K562 (cell line): Measurements from ENCODE around the gene FMNL2. TPM values are rescaled to one million over a fixed set of nuclear protein-coding genes. Genes with fewer than 3 reads are reported as not detected.

Source experiments
- ATAC-seq: fragments of 200-7000 bp; cut with Tn5 transposase; 3 replicates; pipeline ENCODE4 v1.9.1; 2020; ENCODE audit warnings: moderate library complexity
- BruUV-seq: library from RNA; stranded (reverse); fragments of 400-500 nt; replicated peaks from 2 replicates; lab custom pipeline; 2021; lab: Mats Ljungman, UMichigan
- CTCF ChIA-PET: fragments of 300-600 bp; formaldehyde crosslinking; extraction: SDS; loops from one replicate; lab custom pipeline; 2021; ENCODE audit warnings: low intra/inter-chr PET ratio; lab: Yijun Ruan, JAX
- POLR2A ChIA-PET: fragments of 300-600, 350-650 bp; sonication (Branson Sonifier 250); formaldehyde crosslinking; extraction: SDS; loops from one replicate; lab custom pipeline; 2021; ENCODE audit warnings: antibody characterized with exemption, inconsistent platforms; lab: Yijun Ruan, JAX
- DNase-seq, 4 experiments: peaks; one replicate each; pipeline versions ENCODE4 v3.0.0 to v3.0.0-alpha.2; 2011 to 2018; ENCODE audit warnings: low spot score in 3 of 4, mixed read lengths in 3 of 4; ENCODE audit errors: extremely low read depth in 1 of 4
- FAIRE-seq: peaks from 2 replicates; lab custom pipeline; 2011; peaks lifted over from hg19 to GRCh38; lab: Jason Lieb, UNC
- H2AFZ ChIP-seq: 2 replicates; pipeline ENCODE4 v1.6.0; 2011; ENCODE audit warnings: low read depth, low read length, control low read depth, inconsistent platforms
- H3K27ac ChIP-seq: fragments of 200-600 bp; 3 replicates; pipeline ENCODE4 v1.8.0; 2011; ENCODE audit warnings: low read depth, mild to moderate bottlenecking, control low read depth, inconsistent platforms, low read length, moderate library complexity, mixed read lengths; ENCODE audit errors: extremely low read depth
- H3K27me3 ChIP-seq, 2 experiments: fragments of 300-600 bp in 1 of 2; 2 replicates in 1 of 2; 3 replicates in 1 of 2; pipeline versions ENCODE4 v1.6.0 to v1.8.0; 2011; ENCODE audit warnings: inconsistent platforms in 2 of 2, low read length in 2 of 2, mild to moderate bottlenecking in 1 of 2, mixed read lengths in 1 of 2, moderate library complexity in 1 of 2; ENCODE audit not compliant: control insufficient read depth in 2 of 2, insufficient read depth in 2 of 2
- H3K36me3 ChIP-seq: fragments of 300-600 bp; 3 replicates; pipeline ENCODE4 v1.8.0; 2011; ENCODE audit warnings: mild to moderate bottlenecking, low read length, inconsistent platforms; ENCODE audit not compliant: control insufficient read depth, insufficient read depth
- H3K4me1 ChIP-seq, 2 experiments: fragments of 200-600 bp in 1 of 2; replicated peaks in 1 of 2; 2 replicates in 1 of 2; 3 replicates in 1 of 2; pipeline versions ENCODE4 v1.5.1 to v1.8.0; 2011; ENCODE audit warnings: inconsistent platforms in 2 of 2, low read length in 2 of 2, mild to moderate bottlenecking in 1 of 2, mixed read lengths in 1 of 2, moderate library complexity in 1 of 2; ENCODE audit not compliant: control insufficient read depth in 2 of 2, insufficient read depth in 2 of 2
- H3K4me2 ChIP-seq: 2 replicates; pipeline ENCODE4 v1.6.1; 2011; ENCODE audit warnings: low read length, control low read depth, inconsistent platforms, mixed read lengths; ENCODE audit not compliant: insufficient read depth
- H3K4me3 ChIP-seq: fragments of 200-600 bp; sonication (generic), shearing (Covaris generic); 2 replicates; pipeline ENCODE4 v1.5.1; 2016; ENCODE audit warnings: control low read depth, inconsistent platforms
- H3K79me2 ChIP-seq: fragments of 200-600 bp; 3 replicates; pipeline ENCODE4 v1.8.0; 2011; ENCODE audit warnings: low read length, inconsistent platforms; ENCODE audit not compliant: control insufficient read depth, insufficient read depth
- H3K9ac ChIP-seq, 2 experiments: 2 replicates each; pipeline versions ENCODE4 v1.6.0 to v1.6.1; 2011; ENCODE audit warnings: low read depth in 2 of 2, low read length in 2 of 2, control low read depth in 1 of 2, inconsistent platforms in 1 of 2, mild to moderate bottlenecking in 1 of 2, mixed read lengths in 1 of 2; ENCODE audit not compliant: insufficient read depth in 1 of 2
- H3K9me1 ChIP-seq: one replicate; pipeline ENCODE4 v1.6.0; 2011; ENCODE audit warnings: inconsistent platforms, mild to moderate bottlenecking, low read length, moderate library complexity; ENCODE audit not compliant: control insufficient read depth, insufficient read depth
- H3K9me3 ChIP-seq: replicated peaks from 2 replicates; pipeline ENCODE4 v1.5.1; 2011; ENCODE audit warnings: low read depth, low read length, inconsistent platforms; ENCODE audit not compliant: control insufficient read depth, insufficient read depth
- H4K20me1 ChIP-seq: replicated peaks from 2 replicates; pipeline ENCODE4 v1.6.1; 2011; ENCODE audit warnings: low read length, inconsistent platforms, mixed read lengths; ENCODE audit not compliant: control insufficient read depth, insufficient read depth
- AFF4 ChIP-seq: sonication (generic); formaldehyde crosslinking; IDR thresholded peaks from 2 replicates; pipeline ENCODE4 v1.8.0; 2023; ENCODE audit warnings: mild to moderate bottlenecking, missing genetic modification reagents
- BCOR ChIP-seq: fragments of 450-650 bp; IDR thresholded peaks from 2 replicates; pipeline ENCODE4 v1.6.1; 2016
- COPS2 ChIP-seq: fragments of 450-650 bp; conservative IDR thresholded peaks from 2 replicates; pipeline ENCODE4 v1.6.1; 2016; ENCODE audit warnings: mild to moderate bottlenecking, moderate library complexity
- HNRNPH1 ChIP-seq: fragments of 200-400 bp; formaldehyde crosslinking; optimal IDR thresholded peaks from 2 replicates; pipeline ENCODE3; 2017; ENCODE audit warnings: low read depth, mild to moderate bottlenecking, low read length, moderate library complexity
- IFI16 ChIP-seq: fragments of 250-450 bp; sonication (Bioruptor Pico); IDR thresholded peaks from 2 replicates; pipeline ENCODE4 v2.1.2; 2022; ENCODE audit warnings: mild to moderate bottlenecking, inconsistent platforms
- MLX ChIP-seq, 2 experiments: fragments of 450-650 bp in 1 of 2; sonication (generic) in 1 of 2; formaldehyde crosslinking; conservative IDR thresholded peaks; 2 replicates each; pipeline versions ENCODE4 v1.4.0 to v1.8.1; 2020 to 2022; ENCODE audit warnings: mild to moderate bottlenecking in 1 of 2, missing genetic modification reagents in 1 of 2
- NFE2 ChIP-seq: IDR thresholded peaks from 2 replicates; pipeline ENCODE4 v1.6.1; 2014; ENCODE audit warnings: antibody characterized with exemption, low read depth
- POLR2H ChIP-seq: IDR thresholded peaks from 2 replicates; pipeline ENCODE4 v1.6.1; 2016; ENCODE audit warnings: missing genetic modification characterization, low read depth, mild to moderate bottlenecking, control low read depth, missing compliant biosample characterization, moderate library complexity
- ZNF134 ChIP-seq: fragments of 250-450 bp; sonication (Bioruptor Pico); conservative IDR thresholded peaks from 2 replicates; pipeline ENCODE4 v1.4.0; 2020
- ZNF79 ChIP-seq: fragments of 250-450 bp; sonication (Bioruptor Pico); IDR thresholded peaks from 2 replicates; pipeline ENCODE4 v1.4.0; 2020; ENCODE audit warnings: low read depth, mild to moderate bottlenecking, moderate library complexity
- WGBS: fragments of 100-300 bp; shearing (Covaris generic); methylation state at CpG from one replicate; pipeline ENCODE4 v1.1.6; 2016; ENCODE audit warnings: low coverage, mixed read lengths; ENCODE audit not compliant: insufficient coverage; ENCODE audit errors: missing lambda C conversion rate; 5-methylcytosine and 5-hydroxymethylcytosine counted together
- in situ Hi-C: fragments of 300-500 bp; cut with MboI; formaldehyde crosslinking; loops from 4 replicates; pipeline ENCODE4 v1.15.0; 2018; ENCODE audit warnings: inconsistent platforms, mixed read lengths
- intact Hi-C: fragments of 100-400 bp; cut with micrococcal nuclease; formaldehyde crosslinking; loops from 2 replicates; pipeline ENCODE4 v1.14.2; 2022
- polyA plus RNA-seq, 8 experiments: library from polyadenylated mRNA; depleted of rRNA in 4 of 8; stranded (reverse) in 5 of 8; unstranded in 3 of 8; fragments of >200 nt; fragmentation: Nextera tagmentation in 2 of 8; fragmentation: Illumina TruSeq in 1 of 8; extraction: Ambion mirVana in 2 of 8; extraction: Trizol in 1 of 8; gene quantifications; 2 replicates each; pipeline versions ENCODE4 v1.2.1 to v1.2.3, GENCODE V29; 2011 to 2014; ENCODE audit warnings: inconsistent platforms in 1 of 8, missing spikeins in 1 of 8
- total RNA-seq, 7 experiments: library from RNA; depleted of rRNA in 6 of 7; stranded (reverse); fragments of >200 nt in 6 of 7; fragmentation: Illumina TruSeq in 2 of 7; extraction: Trizol in 2 of 7; gene quantifications; 2 replicates each; pipeline versions ENCODE4 v1.2.1 to v1.2.3, GENCODE V29; 2011 to 2021; ENCODE audit warnings: low replicate concordance in 1 of 7
- TF ChIP-seq, protein P1 (sequence below), 3 experiments: fragments of 200-800 bp in 1 of 3; sonication (Bioruptor generic) in 1 of 3; sonication (generic) in 1 of 3; formaldehyde crosslinking in 1 of 3; IDR thresholded peaks; 2 replicates each; pipeline versions ENCODE4 v1.6.1 to v1.8.0; 2016 to 2022; ENCODE audit warnings: mild to moderate bottlenecking in 2 of 3, missing compliant biosample characterization in 2 of 3, missing genetic modification characterization in 2 of 3, missing genetic modification reagents in 1 of 3

The FMNL2 gene
- total and polyA plus RNA-seq, 9 of the 15 experiments (the other 6 are each of a cell fraction or from before 2014, with no cell fraction given): 0.15 to 0.49 (median 0.24) TPM; not detected in 1

DNA sequence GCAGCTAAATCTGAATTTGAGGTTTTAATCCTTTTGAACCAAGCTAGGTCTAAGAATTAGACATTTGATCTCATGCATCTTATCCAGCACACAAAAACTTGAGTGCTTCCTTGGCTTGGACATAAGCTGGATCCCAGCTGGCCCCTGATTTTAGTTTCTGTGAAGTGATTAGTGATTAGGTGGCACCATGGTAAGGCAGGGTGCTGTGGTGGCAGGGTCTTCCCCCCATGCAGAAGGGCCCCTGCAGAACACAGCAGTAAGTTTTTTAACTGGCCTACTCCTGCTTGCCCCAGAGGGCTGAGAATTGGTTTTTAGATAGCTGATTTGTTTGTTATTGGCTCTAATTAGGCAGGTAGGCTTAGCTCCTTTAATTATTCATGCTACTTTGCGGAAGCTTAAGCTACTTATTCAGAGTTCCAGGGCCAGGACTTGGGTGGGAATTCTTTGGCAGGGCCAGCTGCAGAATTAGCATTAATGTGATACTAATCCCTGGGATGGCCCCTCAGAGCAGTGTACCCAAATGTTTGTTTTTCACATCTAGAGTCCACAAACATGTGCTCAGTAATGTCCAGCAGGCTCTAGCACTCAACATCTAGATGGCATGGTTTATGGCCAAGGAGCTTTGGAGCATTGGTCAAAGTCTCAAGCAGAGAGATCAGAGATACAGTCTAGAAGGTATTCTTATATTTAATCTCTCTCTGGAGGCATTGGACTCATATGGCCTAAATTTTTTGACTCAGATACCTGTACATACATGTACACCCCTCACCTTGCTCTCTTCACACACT lies 99.6 kb downstream of the FMNL2 start:
- in situ Hi-C loops: no loop called here
- Histone ChIP-seq H3K36me3 (no peaks in the 10 kb centered on the region), H3K79me2 (no peaks in the 10 kb centered on the region), H2AFZ (no peak overlapping the region), H3K4me1 (no peaks in the 10 kb centered on the region), H3K27ac (no peak overlapping the region), H3K9me1 (no peaks in the 10 kb centered on the region), H3K4me2 (no peak overlapping the region), H3K27me3 (peaks cover 0 to 3% of the 10 kb centered on the region in 2 experiments; a peak in 1 of 5 replicates), H3K9me3 (no peaks in the 10 kb centered on the region), H4K20me1 (no peaks in the 10 kb centered on the region), H3K9ac (no peak overlapping the region), H3K4me3 (no peak overlapping the region)
- POLR2A ChIA-PET: no interaction called here
- intact Hi-C loops: no loop called here
- no peak for FAIRE-seq
- CTCF ChIA-PET: no interaction called here
- TF ChIP-seq POLR2H (tag) (no peak), BCOR (no peak), ZNF134 (CRISPR knock-in tag) (no peak), MLX (CRISPR knock-in tag; conservative IDR thresholded peaks at IDR 0.05) (no peak), COPS2 (no peak), IFI16 (CRISPR knock-in tag) (no peak), HNRNPH1 (no peak), NFE2 (no peak), AFF4 (CRISPR knock-in tag) (no peak), ZNF79 (CRISPR knock-in tag) (no peak)
- TF ChIP-seq, protein P1, sequence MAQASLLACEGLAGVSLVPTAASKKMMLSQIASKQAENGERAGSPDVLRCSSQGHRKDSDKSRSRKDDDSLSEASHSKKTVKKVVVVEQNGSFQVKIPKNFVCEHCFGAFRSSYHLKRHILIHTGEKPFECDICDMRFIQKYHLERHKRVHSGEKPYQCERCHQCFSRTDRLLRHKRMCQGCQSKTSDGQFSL (CRISPR knock-in tag; IDR thresholded peaks at IDR 0.05): no peak
- TF ChIP-seq, protein P1 (tag; IDR thresholded peaks at IDR 0.05): no peak
- no peak for ATAC-seq
- BruUV-seq: no TSS peak
- DNase-seq: no peak
- 0% methylated on average over 1 of the region's 1 CpG for WGBS
